ENCODE measurements around the gene AK6. TPM values are rescaled to one million over a fixed set of nuclear protein-coding genes. Genes with fewer than 3 reads are reported as not detected.
"Not testable (repeated sequence)": the region's sequence is repeated elsewhere in the genome, so short reads cannot be mapped to it uniquely, and the experiment has no call there.

The AK6 gene
- total RNA-seq, 1 donor, result 19.9 TPM

GRCh38 chr5:69374911-69375446, 5.7 kb upstream of the AK6 start:
- Histone ChIP-seq H3K9me3 (ENCODE audit: low read depth, low read length) (no peaks in the 10 kb centered on the region), H3K4me1 (ENCODE audit: insufficient read depth, low read length) (peaks cover 13% of the 10 kb centered on the region), H2AFZ (ENCODE audit: low read length) (no peak overlapping the region), H3K79me2 (ENCODE audit: insufficient read depth, low read length) (peaks cover 22% of the 10 kb centered on the region), H3K4me2 (ENCODE audit: insufficient read depth, low read length) (no peak overlapping the region), H3K4me3 (ENCODE audit: insufficient read depth, low read length) (no peak overlapping the region), H3K27ac (ENCODE audit: low read depth, low read length) (no peak overlapping the region), H3K27me3 (ENCODE audit: insufficient read depth, low read length) (no peaks in the 10 kb centered on the region), H3K36me3 (ENCODE audit: insufficient read depth, low read length) (peaks cover 27% of the 10 kb centered on the region), H4K20me1 (ENCODE audit: insufficient read depth, low read length) (no peaks in the 10 kb centered on the region)
- TF ChIP-seq CTCF (IDR thresholded peaks at IDR 0.05; ENCODE audit: extremely low read depth, low read depth, low read length), result no peak
- no peak for DNase-seq (ENCODE audit: insufficient read length, low spot score, missing footprints)

GRCh38 chr5:69372394-69372793, 3.1 kb upstream of the AK6 start:
- DNase-seq (ENCODE audit: insufficient read length, low spot score, missing footprints), result no peak
- Histone ChIP-seq H3K9me3 (ENCODE audit: low read depth, low read length) (no peaks in the 10 kb centered on the region), H3K27me3 (ENCODE audit: insufficient read depth, low read length) (no peaks in the 10 kb centered on the region), H3K27ac (ENCODE audit: low read depth, low read length) (no peak overlapping the region), H3K36me3 (ENCODE audit: insufficient read depth, low read length) (peaks cover 19% of the 10 kb centered on the region), H3K4me2 (ENCODE audit: insufficient read depth, low read length) (no peak overlapping the region), H3K4me1 (ENCODE audit: insufficient read depth, low read length) (peaks cover 21% of the 10 kb centered on the region), H4K20me1 (ENCODE audit: insufficient read depth, low read length) (peaks cover 6% of the 10 kb centered on the region), H2AFZ (ENCODE audit: low read length) (no peak overlapping the region), H3K79me2 (ENCODE audit: insufficient read depth, low read length) (peaks cover 48% of the 10 kb centered on the region), H3K4me3 (ENCODE audit: insufficient read depth, low read length) (no peak overlapping the region)
- TF ChIP-seq CTCF (IDR thresholded peaks at IDR 0.05; ENCODE audit: extremely low read depth, low read depth, low read length), result no peak

GRCh38 chr5:69370335-69370734, 1.0 kb upstream of the AK6 start:
- DNase-seq (ENCODE audit: insufficient read length, low spot score, missing footprints); H3K27me3 ChIP-seq (ENCODE audit: insufficient read depth, low read length); H3K9me3 ChIP-seq (ENCODE audit: low read depth, low read length): not testable (repeated sequence)
- peak overlapping the region; percentile 99 for H2AFZ ChIP-seq (ENCODE audit: low read length)
- peak overlapping the region; percentile 95 for H3K4me3 ChIP-seq (ENCODE audit: insufficient read depth, low read length)
- H3K36me3 ChIP-seq (ENCODE audit: insufficient read depth, low read length), result peaks cover 31% of the 10 kb centered on the region
- peaks cover 21% of the 10 kb centered on the region for H3K4me1 ChIP-seq (ENCODE audit: insufficient read depth, low read length)
- peaks cover 68% of the 10 kb centered on the region for H3K79me2 ChIP-seq (ENCODE audit: insufficient read depth, low read length)
- peak overlapping the region; percentile 96 for H3K4me2 ChIP-seq (ENCODE audit: insufficient read depth, low read length)
- H3K27ac ChIP-seq (ENCODE audit: low read depth, low read length), result peak overlapping the region; percentile 98
- peaks cover 15% of the 10 kb centered on the region for H4K20me1 ChIP-seq (ENCODE audit: insufficient read depth, low read length)

- H2AFZ ChIP-seq (ENCODE audit: low read length), result peak overlapping the region; percentile 99
- H3K9me3 ChIP-seq (ENCODE audit: low read depth, low read length), result no peaks in the 10 kb centered on the region
- H3K4me3 ChIP-seq (ENCODE audit: insufficient read depth, low read length), result peak overlapping the region; percentile 95
- H3K36me3 ChIP-seq (ENCODE audit: insufficient read depth, low read length), result peaks cover 27% of the 10 kb centered on the region
- peak overlapping the region; percentile 96 for H3K4me2 ChIP-seq (ENCODE audit: insufficient read depth, low read length)
- H3K27ac ChIP-seq (ENCODE audit: low read depth, low read length), result peak overlapping the region; percentile 98
- DNase-seq (ENCODE audit: insufficient read length, low spot score, missing footprints), result no peak
- no peaks in the 10 kb centered on the region for H3K27me3 ChIP-seq (ENCODE audit: insufficient read depth, low read length)
- H3K79me2 ChIP-seq (ENCODE audit: insufficient read depth, low read length), result peaks cover 84% of the 10 kb centered on the region
- peaks cover 21% of the 10 kb centered on the region for H3K4me1 ChIP-seq (ENCODE audit: insufficient read depth, low read length)
- TF ChIP-seq CTCF (IDR thresholded peaks at IDR 0.05; ENCODE audit: extremely low read depth, low read depth, low read length), result no peak
- H4K20me1 ChIP-seq (ENCODE audit: insufficient read depth, low read length), result peaks cover 15% of the 10 kb centered on the region
Observed at GRCh38 chr5:69368458-69369339, 621 bp downstream of the AK6 start.
